Fibroblast of the aortic adventitia (primary cell): ENCODE data around the gene USP2. TPM values are rescaled to one million over a fixed set of nuclear protein-coding genes. Genes with fewer than 3 reads are reported as not detected.
A peak's percentile ranks its signal among the peaks of the same experiment; 100 is the strongest.

ENCODE experiments used
- DNase-seq: peaks from one replicate; pipeline ENCODE4 v3.0.0-alpha.2; 2010; ENCODE audit warnings: low read depth
- H3K4me3 ChIP-seq: 2 replicates; pipeline ENCODE4 v1.5.1; 2011; ENCODE audit warnings: low read depth, mild to moderate bottlenecking, control low read depth, low read length, moderate library complexity
- CTCF ChIP-seq: IDR thresholded peaks from 2 replicates; pipeline ENCODE4 v1.5.1; 2011; ENCODE audit warnings: mild to moderate bottlenecking, low read length, control low read depth, inconsistent platforms; ENCODE audit not compliant: insufficient read depth
- total RNA-seq: library from RNA; depleted of rRNA; stranded (reverse); fragments of >200 nt; gene quantifications from 2 replicates; pipeline ENCODE4 v1.2.3, GENCODE V29; 2012; ENCODE audit warnings: low replicate concordance

Gene USP2
- total RNA-seq, 1 donor = 0.36 TPM

- H3K4me3 ChIP-seq = no peak overlapping the region
- no peak for DNase-seq
- no peak for TF ChIP-seq CTCF
Observed at GRCh38 chr11:119322921-119323531, 58.5 kb downstream of the USP2 start.

GRCh38 chr11:119322360-119322739, 59.1 kb downstream of the USP2 start:
- H3K4me3 ChIP-seq = no peak overlapping the region
- no peak for DNase-seq
- TF ChIP-seq CTCF = peak; percentile 9

- DNase-seq = peak; percentile 31
- no peak for TF ChIP-seq CTCF
- H3K4me3 ChIP-seq = peak overlapping the region; percentile 48
Observed at GRCh38 chr11:119320776-119321524, 60.5 kb downstream of the USP2 start.

- no peak overlapping the region for H3K4me3 ChIP-seq
- TF ChIP-seq CTCF = no peak
- no peak for DNase-seq
Observed at GRCh38 chr11:119320240-119320775, 61.2 kb downstream of the USP2 start.

- DNase-seq = no peak
- no peak overlapping the region for H3K4me3 ChIP-seq
- TF ChIP-seq CTCF = no peak
Observed at GRCh38 chr11:119319700-119320239, 61.7 kb downstream of the USP2 start.

GRCh38 chr11:119319136-119319699, 62.3 kb downstream of the USP2 start:
- no peak for TF ChIP-seq CTCF
- no peak for DNase-seq
- H3K4me3 ChIP-seq = no peak overlapping the region
